Endothelial cell of umbilical vein (primary cell): ENCODE results near the gene PSORS1C1. TPM values are rescaled to one million over a fixed set of nuclear protein-coding genes. Genes with fewer than 3 reads are reported as not detected.

Experiments
- BruUV-seq: library from RNA; stranded (reverse); fragments of 400-500 nt; replicated peaks from 2 replicates; lab custom pipeline; 2021; lab: Mats Ljungman, UMichigan
- CTCF ChIA-PET: fragments of 300-600, 350-600 bp; sonication (Branson Sonifier 250); formaldehyde crosslinking; loops from one replicate; lab custom pipeline; 2021; ENCODE audit warnings: antibody characterized with exemption, inconsistent platforms; lab: Charles Lee
- POLR2A ChIA-PET: fragments of 300-600, 350-600 bp; sonication (Branson Sonifier 250); formaldehyde crosslinking; loops from one replicate; lab custom pipeline; 2021; ENCODE audit warnings: antibody characterized with exemption, inconsistent platforms; lab: Charles Lee
- DNase-seq: peaks from one replicate; pipeline ENCODE4 v3.0.0-alpha.2; 2011; ENCODE audit warnings: low read depth, low spot score
- FAIRE-seq: peaks from 2 replicates; lab custom pipeline; 2011; peaks lifted over from hg19 to GRCh38; lab: Jason Lieb, UNC
- H2AFZ ChIP-seq: 2 replicates; pipeline ENCODE4 v1.6.0; 2012; ENCODE audit warnings: low read depth, low read length, control low read depth, inconsistent platforms
- H3K27ac ChIP-seq: 2 replicates; pipeline ENCODE4 v1.5.1; 2011; ENCODE audit warnings: low read depth, mild to moderate bottlenecking, control low read depth, low read length, moderate library complexity; ENCODE audit not compliant: insufficient read depth
- H3K27me3 ChIP-seq, 2 experiments: 2 replicates each; pipeline versions ENCODE4 v1.6.0 to v1.6.1; 2011; ENCODE audit warnings: low read length in 2 of 2, mixed read lengths in 1 of 2; ENCODE audit not compliant: control insufficient read depth in 2 of 2, insufficient read depth in 2 of 2
- H3K36me3 ChIP-seq, 2 experiments: 2 replicates in 1 of 2; 3 replicates in 1 of 2; pipeline ENCODE4 v1.5.1; 2011; ENCODE audit warnings: low read length in 2 of 2, mild to moderate bottlenecking in 1 of 2, moderate library complexity in 1 of 2; ENCODE audit not compliant: control insufficient read depth in 2 of 2, insufficient read depth in 2 of 2; ENCODE audit errors: extremely low read depth in 1 of 2
- H3K4me1 ChIP-seq: 3 replicates; pipeline ENCODE4 v1.5.1; 2011; ENCODE audit warnings: mild to moderate bottlenecking, low read length; ENCODE audit not compliant: control insufficient read depth, insufficient read depth; ENCODE audit errors: extremely low read depth
- H3K4me2 ChIP-seq: 2 replicates; pipeline ENCODE4 v1.6.1; 2011; ENCODE audit warnings: low read length, control low read depth, mixed read lengths; ENCODE audit not compliant: insufficient read depth
- H3K4me3 ChIP-seq, 3 experiments: fragments of 200-600 bp in 1 of 3; sonication (generic), shearing (Covaris generic) in 1 of 3; replicated peaks in 1 of 3; 2 replicates each; pipeline ENCODE4 v1.5.1; 2011 to 2016; ENCODE audit warnings: control low read depth in 3 of 3, low read length in 3 of 3, mild to moderate bottlenecking in 2 of 3, inconsistent platforms in 1 of 3, low read depth in 1 of 3, moderate library complexity in 1 of 3; ENCODE audit not compliant: insufficient read depth in 1 of 3
- H3K79me2 ChIP-seq: 2 replicates; pipeline ENCODE4 v1.6.0; 2012; ENCODE audit warnings: low read length, inconsistent platforms; ENCODE audit not compliant: control insufficient read depth, insufficient read depth
- H3K9ac ChIP-seq: replicated peaks from 2 replicates; pipeline ENCODE3; 2011; ENCODE audit warnings: low read length, control low read depth; ENCODE audit not compliant: insufficient read depth; ENCODE audit errors: extremely low read depth
- H3K9me1 ChIP-seq: replicated peaks from 3 replicates; pipeline ENCODE4 v1.6.0; 2011; ENCODE audit warnings: mild to moderate bottlenecking, low read length; ENCODE audit not compliant: control insufficient read depth, insufficient read depth; ENCODE audit errors: extremely low read depth
- H3K9me3 ChIP-seq: replicated peaks from 2 replicates; pipeline ENCODE4 v1.5.1; 2012; ENCODE audit warnings: low read length, inconsistent platforms; ENCODE audit not compliant: control insufficient read depth, insufficient read depth
- H4K20me1 ChIP-seq: replicated peaks from 2 replicates; pipeline ENCODE3; 2011; ENCODE audit warnings: mild to moderate bottlenecking, low read length; ENCODE audit not compliant: control insufficient read depth, insufficient read depth; ENCODE audit errors: extremely low read depth
- MAX ChIP-seq: IDR thresholded peaks from 2 replicates; pipeline ENCODE4 v1.6.1; 2011; ENCODE audit not compliant: insufficient read depth, insufficient read length
- POLR2A ChIP-seq: IDR thresholded peaks from 2 replicates; pipeline ENCODE4 v1.6.1; 2012; ENCODE audit warnings: low read depth, mild to moderate bottlenecking, control low read depth, low read length
- POLR2AphosphoS5 ChIP-seq: IDR thresholded peaks from 2 replicates; pipeline ENCODE4 v1.6.1; 2012; ENCODE audit warnings: low read depth, mild to moderate bottlenecking, control low read depth, low read length, moderate library complexity; ENCODE audit not compliant: insufficient read depth
- dilution Hi-C: fragments of 300-500 bp; cut with MboI; formaldehyde crosslinking; loops from one replicate; pipeline ENCODE4 v1.15.0; 2019; ENCODE audit warnings: low sequenced_read_pairs; ENCODE audit not compliant: extremely low pct_ligation_motif_present
- intact Hi-C: fragments of 100-400 bp; cut with micrococcal nuclease; formaldehyde crosslinking; loops from one replicate; pipeline ENCODE4 v1.10.0; 2022
- polyA plus RNA-seq, 4 experiments: library from polyadenylated mRNA; depleted of rRNA in 3 of 4; stranded (reverse) in 3 of 4; unstranded in 1 of 4; fragments of >200 nt; gene quantifications; 2 replicates each; pipeline versions ENCODE4 v1.2.1 to v1.2.3, GENCODE V29; 2011 to 2012; ENCODE audit warnings: missing spikeins in 1 of 4
- total RNA-seq: library from RNA; stranded (reverse); gene quantifications from 2 replicates; pipeline ENCODE4 v1.2.3, GENCODE V29; 2021
- TF ChIP-seq, protein P1 (sequence below), 2 donors: IDR thresholded peaks; 1 replicate in 1 of 2; 2 replicates in 1 of 2; pipeline ENCODE4 v1.5.1; 2011; ENCODE audit warnings: low read length in 2 of 2, mild to moderate bottlenecking in 2 of 2, moderate library complexity in 2 of 2, control low read depth in 1 of 2, inconsistent platforms in 1 of 2, low read depth in 1 of 2; ENCODE audit not compliant: insufficient read depth in 1 of 2; ENCODE audit errors: extremely low read depth in 1 of 2

The PSORS1C1 gene
- total and polyA plus RNA-seq, 2 donors (not counting 3 experiments of a cell fraction or from before 2014, with no cell fraction given) = 1.1 to 13.2 TPM

- Histone ChIP-seq H3K9me3 (no peaks in the 10 kb centered on the region), H3K36me3 (no peaks in the 10 kb centered on the region), H3K27me3 (no peaks in the 10 kb centered on the region), H2AFZ (no peak overlapping the region), H3K79me2 (no peaks in the 10 kb centered on the region), H3K27ac (no peak overlapping the region), H3K4me1 (peaks cover 6% of the 10 kb centered on the region), H3K9ac (no peak overlapping the region), H3K9me1 (no peaks in the 10 kb centered on the region), H4K20me1 (no peaks in the 10 kb centered on the region), H3K4me2 (no peak overlapping the region), H3K4me3 (no peak overlapping the region)
- dilution Hi-C loops = no loop called here
- DNase-seq = no peak
- BruUV-seq = no TSS peak
- no peak for FAIRE-seq
- TF ChIP-seq MAX = no peak
- no peak for TF ChIP-seq POLR2A
- TF ChIP-seq, protein P1, sequence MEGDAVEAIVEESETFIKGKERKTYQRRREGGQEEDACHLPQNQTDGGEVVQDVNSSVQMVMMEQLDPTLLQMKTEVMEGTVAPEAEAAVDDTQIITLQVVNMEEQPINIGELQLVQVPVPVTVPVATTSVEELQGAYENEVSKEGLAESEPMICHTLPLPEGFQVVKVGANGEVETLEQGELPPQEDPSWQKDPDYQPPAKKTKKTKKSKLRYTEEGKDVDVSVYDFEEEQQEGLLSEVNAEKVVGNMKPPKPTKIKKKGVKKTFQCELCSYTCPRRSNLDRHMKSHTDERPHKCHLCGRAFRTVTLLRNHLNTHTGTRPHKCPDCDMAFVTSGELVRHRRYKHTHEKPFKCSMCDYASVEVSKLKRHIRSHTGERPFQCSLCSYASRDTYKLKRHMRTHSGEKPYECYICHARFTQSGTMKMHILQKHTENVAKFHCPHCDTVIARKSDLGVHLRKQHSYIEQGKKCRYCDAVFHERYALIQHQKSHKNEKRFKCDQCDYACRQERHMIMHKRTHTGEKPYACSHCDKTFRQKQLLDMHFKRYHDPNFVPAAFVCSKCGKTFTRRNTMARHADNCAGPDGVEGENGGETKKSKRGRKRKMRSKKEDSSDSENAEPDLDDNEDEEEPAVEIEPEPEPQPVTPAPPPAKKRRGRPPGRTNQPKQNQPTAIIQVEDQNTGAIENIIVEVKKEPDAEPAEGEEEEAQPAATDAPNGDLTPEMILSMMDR (IDR thresholded peaks at IDR 0.05; ENCODE audit: extremely low read depth in 1 of 2, insufficient read depth in 1 of 2, low read depth in 1 of 2, low read length in 2 of 2) = no peak
- no peak for TF ChIP-seq POLR2AphosphoS5
- ChIA-PET POLR2A (no interaction called here), CTCF (interaction anchor here (1.1 kb wide), 1 partner anchor 39 kb away, joined by 4 read pairs; no protein-coding TSS in a partner anchor)
- intact Hi-C loops = no loop called here
Observed at GRCh38 chr6:31175971-31176370, 61.4 kb downstream of the PSORS1C1 start.
